ENCODE results near the gene RAB35.

DNA sequence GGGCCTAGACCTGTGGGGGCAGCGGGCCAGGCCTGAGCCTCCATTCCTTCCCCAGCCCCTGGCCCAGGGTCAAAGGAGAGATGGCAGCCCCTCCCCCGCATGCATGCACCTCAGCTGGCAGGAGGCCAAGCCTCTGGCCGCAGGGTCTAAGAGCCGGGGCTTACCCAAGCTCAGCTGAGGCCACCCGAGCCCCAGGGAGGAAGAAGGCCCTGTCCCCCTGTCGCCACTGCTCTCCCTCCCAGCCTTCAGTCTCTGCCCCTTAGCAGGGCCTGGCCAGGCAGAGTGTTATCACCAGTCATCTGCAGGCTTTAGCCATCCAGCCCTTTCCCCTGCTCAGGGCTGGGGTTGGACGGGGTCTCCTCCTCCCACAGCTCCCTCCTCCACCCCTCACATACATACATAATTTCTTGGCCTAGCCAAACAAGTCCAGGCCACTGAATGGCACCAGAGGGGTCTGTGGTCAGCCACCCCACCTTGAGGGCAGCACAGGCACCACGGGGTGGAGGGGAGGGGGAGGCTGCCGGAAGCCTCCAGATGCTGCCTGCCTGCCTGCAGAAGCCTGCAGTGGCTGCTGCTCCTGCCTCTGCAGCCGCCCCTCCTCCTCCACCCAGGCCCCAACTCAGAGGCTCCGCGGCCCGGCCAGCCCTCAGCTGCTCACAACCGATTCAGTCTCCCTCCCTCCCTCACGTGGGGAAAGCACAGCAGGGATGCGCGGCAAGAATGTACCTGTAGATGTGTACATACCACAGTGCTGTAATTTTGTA is 22.8 kb downstream of the RAB35 start:
- TF ChIP-seq POLR2A (IDR thresholded peaks at IDR 0.05; ENCODE audit: extremely low read depth, insufficient read length), result no peak
- TF ChIP-seq, protein P1, sequence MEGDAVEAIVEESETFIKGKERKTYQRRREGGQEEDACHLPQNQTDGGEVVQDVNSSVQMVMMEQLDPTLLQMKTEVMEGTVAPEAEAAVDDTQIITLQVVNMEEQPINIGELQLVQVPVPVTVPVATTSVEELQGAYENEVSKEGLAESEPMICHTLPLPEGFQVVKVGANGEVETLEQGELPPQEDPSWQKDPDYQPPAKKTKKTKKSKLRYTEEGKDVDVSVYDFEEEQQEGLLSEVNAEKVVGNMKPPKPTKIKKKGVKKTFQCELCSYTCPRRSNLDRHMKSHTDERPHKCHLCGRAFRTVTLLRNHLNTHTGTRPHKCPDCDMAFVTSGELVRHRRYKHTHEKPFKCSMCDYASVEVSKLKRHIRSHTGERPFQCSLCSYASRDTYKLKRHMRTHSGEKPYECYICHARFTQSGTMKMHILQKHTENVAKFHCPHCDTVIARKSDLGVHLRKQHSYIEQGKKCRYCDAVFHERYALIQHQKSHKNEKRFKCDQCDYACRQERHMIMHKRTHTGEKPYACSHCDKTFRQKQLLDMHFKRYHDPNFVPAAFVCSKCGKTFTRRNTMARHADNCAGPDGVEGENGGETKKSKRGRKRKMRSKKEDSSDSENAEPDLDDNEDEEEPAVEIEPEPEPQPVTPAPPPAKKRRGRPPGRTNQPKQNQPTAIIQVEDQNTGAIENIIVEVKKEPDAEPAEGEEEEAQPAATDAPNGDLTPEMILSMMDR (IDR thresholded peaks at IDR 0.05; ENCODE audit: low read depth, low read length), result no peak

All from NB4 (cell line).